Measurements from ENCODE around the gene RALB.
"Not testable (repeated sequence)": the region's sequence is repeated elsewhere in the genome, so short reads cannot be mapped to it uniquely, and the experiment has no call there.

The RALB gene

DNA sequence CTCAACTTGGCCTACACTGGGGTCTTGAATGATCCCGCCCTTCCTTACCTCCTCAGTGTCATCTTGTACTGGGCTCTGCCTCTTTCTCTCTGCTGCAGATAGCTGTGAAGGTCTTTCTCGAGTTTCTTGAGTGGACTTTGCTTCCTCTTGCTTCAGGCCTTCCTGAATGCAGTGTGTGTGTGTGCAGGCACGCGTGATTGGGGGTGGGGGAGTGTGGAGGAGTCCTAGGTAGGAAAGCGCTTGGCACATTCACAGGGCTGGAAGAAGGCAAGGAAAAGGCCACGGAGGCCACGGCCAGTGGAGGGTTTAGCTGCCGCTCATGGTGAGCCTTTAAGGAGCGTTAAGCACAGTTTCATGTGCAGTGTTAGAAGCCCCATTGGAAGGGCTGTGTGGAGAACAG lies 5.5 kb downstream of the RALB start:
- TF ChIP-seq, protein P1, sequence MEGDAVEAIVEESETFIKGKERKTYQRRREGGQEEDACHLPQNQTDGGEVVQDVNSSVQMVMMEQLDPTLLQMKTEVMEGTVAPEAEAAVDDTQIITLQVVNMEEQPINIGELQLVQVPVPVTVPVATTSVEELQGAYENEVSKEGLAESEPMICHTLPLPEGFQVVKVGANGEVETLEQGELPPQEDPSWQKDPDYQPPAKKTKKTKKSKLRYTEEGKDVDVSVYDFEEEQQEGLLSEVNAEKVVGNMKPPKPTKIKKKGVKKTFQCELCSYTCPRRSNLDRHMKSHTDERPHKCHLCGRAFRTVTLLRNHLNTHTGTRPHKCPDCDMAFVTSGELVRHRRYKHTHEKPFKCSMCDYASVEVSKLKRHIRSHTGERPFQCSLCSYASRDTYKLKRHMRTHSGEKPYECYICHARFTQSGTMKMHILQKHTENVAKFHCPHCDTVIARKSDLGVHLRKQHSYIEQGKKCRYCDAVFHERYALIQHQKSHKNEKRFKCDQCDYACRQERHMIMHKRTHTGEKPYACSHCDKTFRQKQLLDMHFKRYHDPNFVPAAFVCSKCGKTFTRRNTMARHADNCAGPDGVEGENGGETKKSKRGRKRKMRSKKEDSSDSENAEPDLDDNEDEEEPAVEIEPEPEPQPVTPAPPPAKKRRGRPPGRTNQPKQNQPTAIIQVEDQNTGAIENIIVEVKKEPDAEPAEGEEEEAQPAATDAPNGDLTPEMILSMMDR (conservative IDR thresholded peaks at IDR 0.05; ENCODE audit: low read depth): no peak
- ChIA-PET CTCF (interaction anchor here (0.8 kb wide), 1 partner anchor 971 kb away, joined by 4 read pairs; no protein-coding TSS in a partner anchor), POLR2A (ENCODE audit: low non-redundant PET) (no interaction called here)
- DNase-seq (ENCODE audit: low spot score): no peak
- H3K27ac ChIP-seq: no peak overlapping the region

GRCh38 chr2:120259939-120260338 lies 7.3 kb downstream of the RALB start:
- H3K27ac ChIP-seq; CTCF ChIA-PET; POLR2A ChIA-PET (ENCODE audit: low non-redundant PET); DNase-seq (ENCODE audit: low spot score): not testable (repeated sequence)

DNA sequence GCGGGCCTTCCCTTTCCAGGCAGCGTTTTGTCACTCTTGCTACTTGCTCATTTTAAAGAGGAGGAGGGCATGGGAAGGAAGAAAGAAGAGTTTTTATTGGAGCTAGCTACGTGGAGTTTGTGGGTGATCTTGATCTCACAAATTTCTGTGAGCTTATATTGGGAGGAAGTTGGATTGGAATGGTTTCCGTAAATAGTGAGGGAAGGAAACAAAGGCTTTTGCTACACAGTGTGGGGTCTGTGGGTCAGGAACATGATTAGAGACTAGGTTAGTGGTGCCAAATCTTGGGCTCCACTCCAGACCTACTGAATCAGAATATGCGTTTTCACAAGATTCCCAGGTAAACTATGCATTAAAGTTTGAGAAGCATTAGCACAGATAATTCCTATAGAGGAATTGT lies 8.1 kb downstream of the RALB start:
- ChIA-PET POLR2A (ENCODE audit: low non-redundant PET) (no interaction called here), CTCF (interaction anchor here (0.7 kb wide), 1 partner anchor 450 kb away, joined by 5 read pairs; no protein-coding TSS in a partner anchor)
- no peak for DNase-seq (ENCODE audit: low spot score)
- H3K27ac ChIP-seq: no peak overlapping the region
- TF ChIP-seq, protein P1 (conservative IDR thresholded peaks at IDR 0.05; ENCODE audit: low read depth): no peak

GRCh38 chr2:120261387-120262006 lies 8.8 kb downstream of the RALB start:
- H3K27ac ChIP-seq: peak overlapping the region; percentile 79
- TF ChIP-seq, protein P1 (conservative IDR thresholded peaks at IDR 0.05; ENCODE audit: low read depth): no peak
- ChIA-PET POLR2A (ENCODE audit: low non-redundant PET) (no interaction called here), CTCF (interaction anchor here (1.2 kb wide), 1 partner anchor 52 kb away, joined by 3 read pairs; no protein-coding TSS in a partner anchor)
- DNase-seq (ENCODE audit: low spot score): no peak

DNA sequence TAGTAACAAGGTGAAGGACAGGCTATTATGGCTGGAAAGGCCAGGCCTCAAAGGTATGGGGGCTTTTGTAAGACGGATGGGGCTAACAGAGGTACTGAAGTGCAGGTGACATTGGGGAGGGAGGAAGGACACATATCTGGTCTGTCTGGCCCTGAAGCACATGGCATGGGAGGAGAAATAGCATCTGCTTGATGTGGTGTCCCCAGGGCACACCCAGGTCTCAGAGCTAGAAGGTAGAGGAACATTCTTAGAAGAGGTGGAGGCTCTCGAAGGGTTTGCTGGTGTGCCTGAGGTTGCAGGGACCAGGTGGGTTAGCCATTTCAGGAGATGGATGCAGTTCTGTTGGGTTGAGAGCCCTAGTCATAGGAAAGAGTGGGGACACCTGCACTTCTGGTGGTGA lies 9.5 kb downstream of the RALB start:
- ChIA-PET POLR2A (ENCODE audit: low non-redundant PET) (no interaction called here), CTCF (interaction anchor here (0.7 to 1.2 kb wide), 2 partner anchors 39 to 51 kb away, joined by 3 read pairs; partner anchors contain the start of gene TMEM185B)
- TF ChIP-seq, protein P1 (conservative IDR thresholded peaks at IDR 0.05; ENCODE audit: low read depth): no peak
- no peak for DNase-seq (ENCODE audit: low spot score)
- peak overlapping the region; percentile 79 for H3K27ac ChIP-seq

GRCh38 chr2:120262761-120263428 lies 10.2 kb downstream of the RALB start:
- peak overlapping the region; percentile 79 for H3K27ac ChIP-seq
- POLR2A ChIA-PET (ENCODE audit: low non-redundant PET): no interaction called here
- TF ChIP-seq, protein P1 (conservative IDR thresholded peaks at IDR 0.05; ENCODE audit: low read depth): no peak
- CTCF ChIA-PET: interaction anchor here (0.6 kb wide), 1 partner anchor 23 kb away, joined by 3 read pairs; no protein-coding TSS in a partner anchor
- peak; percentile 64 for DNase-seq (ENCODE audit: low spot score)

- DNase-seq (ENCODE audit: low spot score): no peak
- H3K27ac ChIP-seq: no peak overlapping the region
- ChIA-PET CTCF (no interaction called here), POLR2A (ENCODE audit: low non-redundant PET) (no interaction called here)
- TF ChIP-seq, protein P1 (conservative IDR thresholded peaks at IDR 0.05; ENCODE audit: low read depth): no peak
Measured at GRCh38 chr2:120265006-120265405, 12.4 kb downstream of the RALB start.

Measured in RWPE1 (cell line).